GM18519 (cell line): ENCODE data around the gene ALDH1B1.

Experiments used
- ATAC-seq: cut with Tn5 transposase; IDR thresholded peaks from one replicate; pipeline ENCODE4 v1.9.1; 2021; ENCODE audit warnings: mild to moderate bottlenecking, moderate library complexity; ENCODE audit not compliant: unreplicated experiment, low FRiP score

The ALDH1B1 gene

GRCh38 chr9:38413283-38413682 lies 20.8 kb downstream of the ALDH1B1 start:
- ATAC-seq = no peak

- ATAC-seq = no peak
Observed at GRCh38 chr9:38414040-38414723, 21.7 kb downstream of the ALDH1B1 start.

GRCh38 chr9:38415856-38416255 lies 23.4 kb downstream of the ALDH1B1 start:
- ATAC-seq = no peak

GRCh38 chr9:38416461-38416860 lies 24.0 kb downstream of the ALDH1B1 start:
- ATAC-seq = no peak

- no peak for ATAC-seq
Observed at GRCh38 chr9:38417003-38417945, 24.8 kb downstream of the ALDH1B1 start.

GRCh38 chr9:38418366-38418765 lies 25.9 kb downstream of the ALDH1B1 start:
- no peak for ATAC-seq

- no peak for ATAC-seq
Observed at GRCh38 chr9:38419181-38419580, 26.7 kb downstream of the ALDH1B1 start.

- ATAC-seq = no peak
Observed at GRCh38 chr9:38421498-38422211, 29.2 kb downstream of the ALDH1B1 start.

GRCh38 chr9:38422555-38423260 lies 30.2 kb downstream of the ALDH1B1 start:
- no peak for ATAC-seq

GRCh38 chr9:38423273-38423972 lies 30.9 kb downstream of the ALDH1B1 start:
- ATAC-seq = no peak

GRCh38 chr9:38423973-38424843 lies 31.7 kb downstream of the ALDH1B1 start, which contains the start of gene IGFBPL1:
TSS of gene IGFBPL1 (minus strand) at chr9:38424454. CDS start at chr9:38424424, 30 bp downstream.
- ATAC-seq = no peak

- ATAC-seq = no peak
Observed at GRCh38 chr9:38424918-38425317, 32.4 kb downstream of the ALDH1B1 start.

- no peak for ATAC-seq
Observed at GRCh38 chr9:38428062-38428461, 35.6 kb downstream of the ALDH1B1 start.

GRCh38 chr9:38431116-38431515 lies 38.6 kb downstream of the ALDH1B1 start:
- ATAC-seq = no peak

- no peak for ATAC-seq
Observed at GRCh38 chr9:38432922-38433510, 40.5 kb downstream of the ALDH1B1 start.

- no peak for ATAC-seq
Observed at GRCh38 chr9:38434365-38434764, 41.9 kb downstream of the ALDH1B1 start.

- ATAC-seq = no peak
Observed at GRCh38 chr9:38434853-38435252, 42.4 kb downstream of the ALDH1B1 start.

- ATAC-seq = no peak
Observed at GRCh38 chr9:38435521-38435920, 43.0 kb downstream of the ALDH1B1 start.
